ENCODE measurements around the gene RANBP1. TPM values are rescaled to one million over a fixed set of nuclear protein-coding genes. Genes with fewer than 3 reads are reported as not detected.
A peak's percentile ranks its signal among the peaks of the same experiment; 100 is the strongest.

The RANBP1 gene
- total RNA-seq, 5 donors from 2014 or later (not counting 1 experiment from before 2014, with no cell fraction given), result 64.0 to 81.1 (median 75.4) TPM

GRCh38 chr22:20083891-20084546 is 31.9 kb upstream of the RANBP1 start:
- Histone ChIP-seq H3K4me3 (ENCODE audit: control insufficient read depth in 1 of 2, extremely low read depth in 1 of 2, low read length in 1 of 2) (no peak overlapping the region), H3K27me3 (replicated peaks in 1 of 2; ENCODE audit: control insufficient read depth in 2 of 2, extremely low read depth in 1 of 2, insufficient read depth in 2 of 2, low read length in 1 of 2) (no peaks in the 10 kb centered on the region), H3K36me3 (ENCODE audit: control insufficient read depth in 2 of 2, extremely low read depth in 1 of 2, insufficient read depth in 1 of 2, low read length in 1 of 2) (peaks cover 20 to 33% of the 10 kb centered on the region in 2 donors), H3K4me1 (ENCODE audit: control insufficient read depth in 1 of 2, extremely low read depth in 1 of 2, insufficient read depth in 2 of 2, low read length in 2 of 2) (peaks cover 17 to 88% of the 10 kb centered on the region in 2 experiments), H3K9me3 (no peaks in the 10 kb centered on the region), H3K27ac (ENCODE audit: low read length) (no peak overlapping the region)
- WGBS (ENCODE audit: insufficient coverage), result 98% methylated on average over 10 of the region's 10 CpGs
- Mint-ChIP-seq H3K27ac (peak overlapping the region in 1 of 2 donors; percentile 40), H3K4me3 (peak overlapping the region in 1 of 3 donors; percentile 43), H3K36me3 (peaks cover 23% of the 10 kb centered on the region), H3K4me1 (peaks cover 56 to 62% (median 57%) of the 10 kb centered on the region in 3 donors), H3K27me3 (no peaks in the 10 kb centered on the region), H3K9me3 (no peaks in the 10 kb centered on the region)
- POLR2A ChIA-PET, result no interaction called here
- no peak for DNase-seq
- no peak for ATAC-seq (replicated peaks in 1 of 4)
- CTCF ChIA-PET, result interaction anchor here in 1 of 2 donors (1.6 kb wide), 1 partner anchor 17 kb away, joined by 3 read pairs; no protein-coding TSS in a partner anchor

GRCh38 chr22:20084547-20085413 is 31.1 kb upstream of the RANBP1 start:
- POLR2A ChIA-PET, result no interaction called here
- Histone ChIP-seq H3K4me1 (ENCODE audit: control insufficient read depth in 1 of 2, extremely low read depth in 1 of 2, insufficient read depth in 2 of 2, low read length in 2 of 2) (peaks cover 17 to 88% of the 10 kb centered on the region in 2 experiments), H3K9me3 (no peaks in the 10 kb centered on the region), H3K4me3 (ENCODE audit: control insufficient read depth in 1 of 2, extremely low read depth in 1 of 2, low read length in 1 of 2) (no peak overlapping the region), H3K36me3 (ENCODE audit: control insufficient read depth in 2 of 2, extremely low read depth in 1 of 2, insufficient read depth in 1 of 2, low read length in 1 of 2) (peaks cover 20 to 41% of the 10 kb centered on the region in 2 donors), H3K27me3 (replicated peaks in 1 of 2; ENCODE audit: control insufficient read depth in 2 of 2, extremely low read depth in 1 of 2, insufficient read depth in 2 of 2, low read length in 1 of 2) (no peaks in the 10 kb centered on the region), H3K27ac (ENCODE audit: low read length) (no peak overlapping the region)
- Mint-ChIP-seq H3K4me1 (peaks cover 53 to 62% (median 59%) of the 10 kb centered on the region in 3 donors), H3K36me3 (peaks cover 29% of the 10 kb centered on the region), H3K27ac (peak overlapping the region in 1 of 2 donors; percentile 79), H3K27me3 (no peaks in the 10 kb centered on the region), H3K4me3 (peak overlapping the region in 1 of 3 donors; percentile 43), H3K9me3 (no peaks in the 10 kb centered on the region)
- WGBS (ENCODE audit: insufficient coverage), result 92% methylated on average over 21 of the region's 23 CpGs
- CTCF ChIA-PET, result interaction anchor here in 1 of 2 donors (0.5 to 0.7 kb wide), 2 partner anchors 138 to 385 kb away, joined by 4 read pairs; no protein-coding TSS in a partner anchor
- DNase-seq (peak in 1 of 35 experiments; percentile 27), ATAC-seq (replicated peaks in 1 of 4) (no peak)

GRCh38 chr22:20085651-20086050 is 30.3 kb upstream of the RANBP1 start:
- no peak for DNase-seq
- CTCF ChIA-PET, result interaction anchor here in 1 of 2 donors (0.5 kb wide), 1 partner anchor 139 kb away, joined by 4 read pairs; no protein-coding TSS in a partner anchor
- peaks cover 36% of the 10 kb centered on the region for H3K36me3 Mint-ChIP-seq
- Histone ChIP-seq H3K27me3 (replicated peaks in 1 of 2; ENCODE audit: control insufficient read depth in 2 of 2, extremely low read depth in 1 of 2, insufficient read depth in 2 of 2, low read length in 1 of 2) (no peaks in the 10 kb centered on the region), H3K36me3 (ENCODE audit: control insufficient read depth in 2 of 2, extremely low read depth in 1 of 2, insufficient read depth in 1 of 2, low read length in 1 of 2) (peaks cover 23 to 50% of the 10 kb centered on the region in 2 donors), H3K4me1 (ENCODE audit: control insufficient read depth in 1 of 2, extremely low read depth in 1 of 2, insufficient read depth in 2 of 2, low read length in 2 of 2) (peaks cover 16 to 95% of the 10 kb centered on the region in 2 experiments), H3K9me3 (no peaks in the 10 kb centered on the region), H3K4me3 (ENCODE audit: control insufficient read depth in 1 of 2, extremely low read depth in 1 of 2, low read length in 1 of 2) (no peak overlapping the region), H3K27ac (ENCODE audit: low read length) (no peak overlapping the region)
- no peaks in the 10 kb centered on the region for H3K27me3 Mint-ChIP-seq
- H3K4me1 Mint-ChIP-seq, result peaks cover 53 to 62% (median 61%) of the 10 kb centered on the region in 3 donors
- ATAC-seq (replicated peaks in 1 of 4), result no peak
- POLR2A ChIA-PET, result no interaction called here
- 99% methylated on average over 12 of the region's 20 CpGs for WGBS (ENCODE audit: insufficient coverage)
- no peaks in the 10 kb centered on the region for H3K9me3 Mint-ChIP-seq
- H3K4me3 Mint-ChIP-seq, result no peak overlapping the region
- no peak overlapping the region for H3K27ac Mint-ChIP-seq

- Histone ChIP-seq H3K27me3 (replicated peaks in 1 of 2; ENCODE audit: control insufficient read depth in 2 of 2, extremely low read depth in 1 of 2, insufficient read depth in 2 of 2, low read length in 1 of 2) (no peaks in the 10 kb centered on the region), H3K9me3 (no peaks in the 10 kb centered on the region), H3K36me3 (ENCODE audit: control insufficient read depth in 2 of 2, extremely low read depth in 1 of 2, insufficient read depth in 1 of 2, low read length in 1 of 2) (peaks cover 26 to 55% of the 10 kb centered on the region in 2 donors), H3K4me1 (ENCODE audit: control insufficient read depth in 1 of 2, extremely low read depth in 1 of 2, insufficient read depth in 2 of 2, low read length in 2 of 2) (peaks cover 12 to 95% of the 10 kb centered on the region in 2 experiments), H3K4me3 (ENCODE audit: control insufficient read depth in 1 of 2, extremely low read depth in 1 of 2, low read length in 1 of 2) (no peak overlapping the region), H3K27ac (ENCODE audit: low read length) (no peak overlapping the region)
- H3K4me3 Mint-ChIP-seq, result no peak overlapping the region
- no peak for ATAC-seq (replicated peaks in 1 of 4)
- POLR2A ChIA-PET, result no interaction called here
- CTCF ChIA-PET, result no interaction called here
- H3K9me3 Mint-ChIP-seq, result no peaks in the 10 kb centered on the region
- peaks cover 39% of the 10 kb centered on the region for H3K36me3 Mint-ChIP-seq
- H3K27me3 Mint-ChIP-seq, result no peaks in the 10 kb centered on the region
- WGBS (ENCODE audit: insufficient coverage), result 96% methylated on average over 19 of the region's 24 CpGs
- peaks cover 51 to 60% (median 60%) of the 10 kb centered on the region in 3 donors for H3K4me1 Mint-ChIP-seq
- DNase-seq, result no peak
- peak overlapping the region in 1 of 2 donors; percentile 44 for H3K27ac Mint-ChIP-seq
Measured at GRCh38 chr22:20086101-20086599, 29.8 kb upstream of the RANBP1 start.

- no peak for DNase-seq
- peaks cover 50 to 59% (median 54%) of the 10 kb centered on the region in 3 donors for H3K4me1 Mint-ChIP-seq
- CTCF ChIA-PET, result no interaction called here
- Histone ChIP-seq H3K27ac (ENCODE audit: low read length) (no peak overlapping the region), H3K4me3 (ENCODE audit: control insufficient read depth in 1 of 2, extremely low read depth in 1 of 2, low read length in 1 of 2) (no peak overlapping the region), H3K27me3 (replicated peaks in 1 of 2; ENCODE audit: control insufficient read depth in 2 of 2, extremely low read depth in 1 of 2, insufficient read depth in 2 of 2, low read length in 1 of 2) (no peaks in the 10 kb centered on the region), H3K4me1 (ENCODE audit: control insufficient read depth in 1 of 2, extremely low read depth in 1 of 2, insufficient read depth in 2 of 2, low read length in 2 of 2) (peaks cover 6 to 94% of the 10 kb centered on the region in 2 experiments), H3K9me3 (no peaks in the 10 kb centered on the region), H3K36me3 (ENCODE audit: control insufficient read depth in 2 of 2, extremely low read depth in 1 of 2, insufficient read depth in 1 of 2, low read length in 1 of 2) (peaks cover 26 to 61% of the 10 kb centered on the region in 2 donors)
- H3K36me3 Mint-ChIP-seq, result peaks cover 45% of the 10 kb centered on the region
- H3K9me3 Mint-ChIP-seq, result no peaks in the 10 kb centered on the region
- no peaks in the 10 kb centered on the region for H3K27me3 Mint-ChIP-seq
- POLR2A ChIA-PET, result no interaction called here
- no peak for ATAC-seq (replicated peaks in 1 of 4)
- 100% methylated on average over 5 of the region's 5 CpGs for WGBS (ENCODE audit: insufficient coverage)
- H3K27ac Mint-ChIP-seq, result peak overlapping the region in 1 of 2 donors; percentile 44
- no peak overlapping the region for H3K4me3 Mint-ChIP-seq
Measured at GRCh38 chr22:20086763-20087162, 29.1 kb upstream of the RANBP1 start.
